PFSK-1 (cell line): ENCODE measurements around the gene RGS14.

ENCODE experiments used
- FOXP2 ChIP-seq: optimal IDR thresholded peaks from 2 replicates; pipeline ENCODE3; 2011; ENCODE audit warnings: borderline replicate concordance, control low read depth, inconsistent platforms; ENCODE audit not compliant: insufficient read depth; ENCODE audit errors: extremely low read length, extremely low read depth
- POLR2AphosphoS5 ChIP-seq: IDR thresholded peaks from 2 replicates; pipeline ENCODE4 v1.6.1; 2012; ENCODE audit warnings: low read depth, mild to moderate bottlenecking, control low read depth, low read length, moderate library complexity
- REST ChIP-seq, 2 experiments: IDR thresholded peaks; 2 replicates each; pipeline versions ENCODE4 v1.6.1 to v1.8.0; 2011 to 2012; ENCODE audit warnings: low read depth in 2 of 2, low read length in 2 of 2, control low read depth in 1 of 2, inconsistent platforms in 1 of 2, mild to moderate bottlenecking in 1 of 2, moderate library complexity in 1 of 2; ENCODE audit not compliant: insufficient read depth in 1 of 2
- SIN3A ChIP-seq: IDR thresholded peaks from 2 replicates; pipeline ENCODE4 v1.6.1; 2012; ENCODE audit warnings: mild to moderate bottlenecking, low read length, moderate library complexity, borderline replicate concordance; ENCODE audit not compliant: insufficient read depth
- TAF1 ChIP-seq: IDR thresholded peaks from 2 replicates; pipeline ENCODE4 v1.6.1; 2012; ENCODE audit warnings: low read length, control low read depth, borderline replicate concordance; ENCODE audit not compliant: insufficient read depth

Gene RGS14

GRCh38 chr5:177410575-177410974 lies 52.9 kb downstream of the RGS14 start:
- no peak for TF ChIP-seq TAF1
- TF ChIP-seq SIN3A = no peak
- no peak for TF ChIP-seq POLR2AphosphoS5
- no peak for TF ChIP-seq REST (IDR thresholded peaks at IDR 0.05; ENCODE audit: insufficient read depth in 1 of 2, low read depth in 2 of 2, low read length in 2 of 2)
- TF ChIP-seq FOXP2 = no peak

GRCh38 chr5:177412603-177413233 lies 55.0 kb downstream of the RGS14 start:
- TF ChIP-seq POLR2AphosphoS5 (no peak), REST (IDR thresholded peaks at IDR 0.05; ENCODE audit: insufficient read depth in 1 of 2, low read depth in 2 of 2, low read length in 2 of 2) (no peak), SIN3A (no peak), FOXP2 (no peak), TAF1 (no peak)

- TF ChIP-seq TAF1 = no peak
- TF ChIP-seq POLR2AphosphoS5 = no peak
Measured at GRCh38 chr5:177414481-177414880, 56.8 kb downstream of the RGS14 start.

GRCh38 chr5:177419046-177419445 lies 61.3 kb downstream of the RGS14 start:
- no peak for TF ChIP-seq REST (IDR thresholded peaks at IDR 0.05; ENCODE audit: insufficient read depth in 1 of 2, low read depth in 2 of 2, low read length in 2 of 2)
- no peak for TF ChIP-seq TAF1
- TF ChIP-seq SIN3A = no peak
- TF ChIP-seq POLR2AphosphoS5 = no peak
- no peak for TF ChIP-seq FOXP2

GRCh38 chr5:177421062-177421798 lies 63.5 kb downstream of the RGS14 start:
- no peak for TF ChIP-seq SIN3A
- no peak for TF ChIP-seq FOXP2
- TF ChIP-seq REST (IDR thresholded peaks at IDR 0.05; ENCODE audit: insufficient read depth in 1 of 2, low read depth in 2 of 2, low read length in 2 of 2) = no peak
- no peak for TF ChIP-seq TAF1
- TF ChIP-seq POLR2AphosphoS5 = no peak
